HG02885 (cell line): ENCODE measurements around the gene ECHDC3.

Experiments used
- ATAC-seq: cut with Tn5 transposase; IDR thresholded peaks from one replicate; pipeline ENCODE4 v1.9.1; 2021; ENCODE audit warnings: mild to moderate bottlenecking; ENCODE audit not compliant: unreplicated experiment, poor library complexity

The ECHDC3 gene

DNA sequence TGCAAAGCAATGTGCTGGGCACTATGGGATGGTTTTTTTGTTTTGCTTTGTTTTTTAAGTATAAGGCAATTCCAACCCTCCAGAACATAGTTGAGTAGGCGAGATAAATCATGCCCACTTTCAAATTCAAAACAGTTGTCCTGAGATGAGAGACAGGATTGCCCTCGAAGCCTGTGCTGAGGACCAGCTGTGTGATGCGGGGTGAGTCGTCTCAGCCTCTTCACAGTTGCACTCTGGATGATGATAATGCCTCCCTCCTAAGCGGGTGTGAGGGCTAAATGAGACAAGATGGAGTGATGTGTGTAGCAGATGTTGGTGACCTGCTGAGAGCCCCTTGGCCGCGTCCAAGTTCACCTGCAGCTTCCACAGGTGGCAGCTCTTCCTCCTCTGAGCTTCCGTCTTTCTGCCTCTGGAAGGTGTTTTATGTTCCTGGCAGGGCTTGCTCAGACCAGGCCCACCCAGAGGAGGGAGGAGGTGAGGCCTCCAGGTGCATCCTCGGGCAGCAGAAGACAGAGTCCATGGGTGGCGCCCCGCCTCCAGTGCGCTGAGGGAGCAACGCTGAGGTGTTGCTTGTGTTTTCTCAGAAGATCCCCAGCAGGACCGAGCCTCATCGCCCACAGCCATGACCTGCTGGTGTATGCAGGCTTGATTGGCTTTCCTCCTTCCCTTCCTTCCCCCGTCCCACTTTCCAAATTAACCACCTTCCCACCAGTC, 30.6 kb downstream of the ECHDC3 start:
- no peak for ATAC-seq

DNA sequence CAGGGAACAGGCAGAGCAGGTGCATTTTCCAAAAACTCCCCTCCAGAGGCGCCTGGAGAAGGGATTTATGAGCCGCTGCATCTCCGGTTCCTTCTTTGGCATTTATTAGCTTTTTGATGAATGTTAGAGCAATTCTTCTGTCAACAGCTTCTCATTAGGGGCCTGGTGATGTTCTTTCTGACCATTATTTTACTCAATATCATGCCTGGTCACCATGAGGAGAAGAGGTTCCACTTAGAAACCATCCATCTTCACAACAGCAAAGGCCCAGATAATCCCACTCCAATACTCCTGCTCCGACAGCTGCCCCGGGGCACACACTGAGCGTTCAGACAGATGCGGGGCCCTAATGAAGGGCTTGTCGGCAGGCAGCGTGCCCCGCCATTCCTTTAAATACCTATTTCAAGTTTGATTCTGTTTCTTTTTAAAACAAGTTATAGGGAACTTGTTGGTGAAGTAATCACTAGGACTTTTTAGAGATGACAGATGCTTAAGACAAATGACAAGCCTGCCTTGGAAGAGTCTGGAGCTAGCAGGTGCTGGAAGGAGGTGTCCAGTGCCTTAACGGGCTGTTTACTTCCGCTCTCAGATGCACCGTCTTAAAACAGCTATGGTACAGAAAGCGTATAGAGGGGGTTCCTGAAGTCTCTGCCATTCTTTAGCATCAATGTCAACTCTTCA, 31.7 kb downstream of the ECHDC3 start:
- no peak for ATAC-seq

DNA sequence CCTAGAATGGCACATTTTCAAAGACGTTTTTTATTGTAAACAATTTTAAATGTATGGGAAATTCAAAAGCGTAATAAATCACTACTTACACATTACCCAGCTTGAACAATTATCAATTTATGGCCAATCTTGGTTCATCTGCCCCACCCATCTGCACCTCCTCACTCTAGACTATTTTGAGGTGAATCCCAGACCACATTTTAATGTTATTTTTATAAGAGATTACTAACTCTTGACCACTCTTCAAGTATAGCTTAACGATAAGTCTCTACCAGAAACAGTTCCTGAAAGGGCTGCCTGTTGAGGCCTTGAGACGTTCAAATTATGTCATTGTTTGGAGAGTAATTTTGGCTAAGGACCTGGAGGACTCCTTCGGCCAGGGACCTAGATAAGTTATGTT, 33.2 kb downstream of the ECHDC3 start:
- no peak for ATAC-seq

DNA sequence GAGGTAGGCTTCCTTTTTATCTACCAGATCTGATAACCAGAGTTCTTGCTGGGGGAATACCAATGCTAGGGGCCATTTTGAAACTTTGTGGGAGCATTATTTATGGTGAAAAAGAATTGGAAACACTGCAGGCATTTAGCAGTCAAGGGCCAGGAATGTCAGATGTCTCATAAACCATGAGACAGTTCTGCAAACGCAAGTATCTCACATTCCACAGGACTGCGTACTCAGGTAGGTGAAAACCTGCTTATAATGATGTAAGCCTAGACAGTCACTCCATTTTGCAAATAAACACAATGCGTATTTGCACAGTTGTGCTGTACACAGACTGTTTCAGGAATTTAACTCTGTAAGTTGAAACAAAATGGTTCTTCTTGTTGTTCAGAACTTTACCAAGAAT, 33.9 kb downstream of the ECHDC3 start:
- no peak for ATAC-seq

DNA sequence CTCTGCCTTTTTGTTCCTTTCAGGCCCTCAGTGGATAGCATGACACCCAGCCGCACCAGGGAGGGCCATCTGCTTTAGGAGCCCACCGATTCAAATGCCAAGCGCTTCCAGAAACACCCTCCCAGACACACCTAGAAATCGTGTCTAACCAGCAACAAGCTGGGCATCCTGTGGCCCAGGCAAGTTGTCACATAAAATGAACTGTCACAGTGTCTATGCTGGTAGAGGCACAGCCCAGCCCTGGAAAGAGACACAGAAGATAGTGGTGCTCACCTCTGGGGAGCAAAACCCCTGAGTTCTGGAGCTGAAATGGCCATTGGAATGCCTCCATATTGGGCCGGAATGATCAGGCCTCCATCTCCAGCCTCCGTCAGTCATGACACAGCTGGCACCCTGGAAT, 38.9 kb downstream of the ECHDC3 start:
- ATAC-seq, result no peak

DNA sequence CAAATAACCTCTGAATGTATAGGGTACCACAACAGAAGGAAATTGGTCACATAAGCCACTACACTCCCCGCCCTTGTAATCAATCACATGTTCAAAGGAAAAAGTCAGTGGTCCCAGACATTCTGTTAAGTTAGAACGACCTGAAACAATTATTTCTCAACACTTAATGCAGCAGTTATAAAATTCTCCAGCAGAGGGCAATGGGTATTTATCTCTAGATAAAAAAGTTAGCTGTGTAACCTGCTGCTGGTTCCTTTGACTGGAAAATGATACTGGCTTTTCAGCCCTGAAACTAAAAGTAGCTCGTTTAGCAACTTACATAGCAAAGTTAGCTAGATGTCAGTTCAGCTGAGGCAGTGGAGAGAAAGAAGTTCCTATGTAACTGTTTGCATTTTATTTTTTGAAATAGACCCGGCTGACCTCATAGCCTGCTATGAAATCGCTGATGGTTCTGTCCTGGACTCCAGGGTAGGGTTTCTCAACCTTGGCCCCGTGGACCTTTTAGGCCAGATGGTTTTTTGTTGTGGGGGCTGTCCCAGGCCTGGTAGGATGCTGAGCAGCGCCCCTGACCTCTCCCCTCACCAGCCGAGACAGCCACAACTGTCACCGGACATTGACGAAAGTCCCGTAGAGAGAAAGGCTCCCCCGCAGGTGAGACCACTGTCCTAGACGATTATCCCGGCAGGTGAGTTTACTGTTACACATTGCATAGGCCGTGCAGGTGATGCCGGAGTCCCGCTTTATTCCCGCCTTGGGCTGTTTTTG, 40.8 kb downstream of the ECHDC3 start:
- ATAC-seq, result peak; percentile 64

DNA sequence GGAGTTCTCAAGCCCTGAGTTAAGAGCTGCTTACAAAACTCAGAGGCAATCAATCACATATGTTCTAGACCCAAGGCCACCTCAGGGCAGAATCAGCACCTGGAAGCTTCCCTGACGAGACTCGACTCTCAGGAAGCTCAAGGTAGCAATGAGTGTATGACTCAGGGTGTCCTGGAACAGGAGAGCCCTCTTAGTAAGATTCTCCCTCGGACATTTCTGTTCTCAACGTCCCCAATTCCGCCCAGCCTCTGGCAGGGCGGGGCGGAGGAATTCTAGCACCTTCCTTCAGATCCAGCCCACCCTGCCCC, 41.3 kb downstream of the ECHDC3 start:
- ATAC-seq, result no peak

DNA sequence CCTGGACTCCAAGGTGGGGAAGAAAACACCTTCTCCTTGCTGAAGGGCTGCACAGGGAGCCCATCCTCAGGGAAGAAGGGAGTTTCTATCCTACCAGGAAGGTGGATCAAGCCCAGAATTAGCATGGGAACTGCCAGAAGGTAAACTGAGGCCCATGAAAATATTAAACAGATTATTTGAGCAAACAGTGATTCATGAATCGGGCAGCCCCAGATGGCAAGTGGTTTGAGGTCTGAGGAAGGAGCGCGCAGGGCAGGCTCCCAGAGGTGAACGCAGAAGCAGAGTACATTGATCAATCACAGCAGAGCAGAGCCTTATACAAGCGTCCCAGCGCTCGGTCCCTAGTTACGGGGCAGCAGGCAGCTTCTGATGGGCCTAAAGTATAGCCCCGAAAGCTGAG, 45.2 kb downstream of the ECHDC3 start:
- ATAC-seq, result no peak

DNA sequence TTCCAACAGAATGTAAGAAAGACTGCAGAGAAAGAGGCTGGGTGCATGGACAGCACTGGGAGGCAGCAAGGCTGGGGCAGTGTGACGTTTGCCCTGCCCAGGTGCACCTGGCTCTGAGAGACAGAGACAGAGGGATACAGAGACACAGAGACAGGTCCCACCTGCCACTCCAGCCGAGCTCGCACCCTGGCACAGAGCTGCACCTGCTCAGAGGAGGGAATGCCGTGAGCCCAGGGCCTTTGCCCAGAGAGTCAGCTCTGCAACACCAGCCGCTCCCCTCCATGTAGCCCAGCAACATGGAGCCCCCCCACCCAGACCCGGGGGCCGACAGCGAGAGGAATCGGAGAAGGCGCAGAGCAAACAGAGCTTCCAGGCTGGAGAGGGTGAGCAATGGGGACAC, 45.7 kb downstream of the ECHDC3 start:
- no peak for ATAC-seq

DNA sequence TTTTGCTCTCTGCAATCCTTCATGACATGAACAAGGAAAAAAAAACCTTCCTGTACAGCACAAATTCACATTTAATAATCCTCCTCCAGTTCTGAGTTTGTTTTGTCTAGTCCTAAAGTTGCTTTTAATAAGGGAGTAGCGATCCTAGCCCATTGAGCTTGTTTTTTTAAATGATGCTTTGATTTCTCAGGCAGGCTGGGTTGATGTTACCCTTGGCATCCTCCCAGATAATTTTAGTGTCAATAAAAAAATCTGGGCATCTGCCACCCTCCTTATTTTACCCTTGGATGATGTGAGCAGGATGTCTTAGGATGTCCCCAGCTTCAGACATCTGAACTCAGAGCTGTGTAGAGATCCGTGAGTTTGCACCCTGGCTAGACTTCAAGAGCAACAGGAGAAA, 47.1 kb downstream of the ECHDC3 start:
- ATAC-seq, result no peak

DNA sequence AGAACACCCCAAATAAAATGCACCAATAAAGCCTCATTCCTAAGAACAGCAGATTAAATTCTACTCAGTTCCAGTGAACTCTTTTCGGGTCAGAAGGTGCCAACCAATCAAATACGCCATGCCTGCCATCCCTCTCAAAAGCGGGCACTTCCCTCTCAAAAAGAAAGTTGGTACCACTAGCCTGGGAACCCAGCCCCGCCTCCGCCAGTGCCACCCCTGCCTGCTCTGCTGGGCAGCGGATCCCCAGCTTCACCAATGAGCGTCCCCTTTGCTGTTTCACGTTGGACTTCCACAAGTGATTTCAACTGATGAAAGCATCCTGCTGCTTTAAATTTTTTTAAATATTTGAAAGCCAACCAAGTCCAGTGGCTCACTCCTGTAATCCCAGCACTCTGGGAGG, 47.8 kb downstream of the ECHDC3 start:
- ATAC-seq, result no peak

DNA sequence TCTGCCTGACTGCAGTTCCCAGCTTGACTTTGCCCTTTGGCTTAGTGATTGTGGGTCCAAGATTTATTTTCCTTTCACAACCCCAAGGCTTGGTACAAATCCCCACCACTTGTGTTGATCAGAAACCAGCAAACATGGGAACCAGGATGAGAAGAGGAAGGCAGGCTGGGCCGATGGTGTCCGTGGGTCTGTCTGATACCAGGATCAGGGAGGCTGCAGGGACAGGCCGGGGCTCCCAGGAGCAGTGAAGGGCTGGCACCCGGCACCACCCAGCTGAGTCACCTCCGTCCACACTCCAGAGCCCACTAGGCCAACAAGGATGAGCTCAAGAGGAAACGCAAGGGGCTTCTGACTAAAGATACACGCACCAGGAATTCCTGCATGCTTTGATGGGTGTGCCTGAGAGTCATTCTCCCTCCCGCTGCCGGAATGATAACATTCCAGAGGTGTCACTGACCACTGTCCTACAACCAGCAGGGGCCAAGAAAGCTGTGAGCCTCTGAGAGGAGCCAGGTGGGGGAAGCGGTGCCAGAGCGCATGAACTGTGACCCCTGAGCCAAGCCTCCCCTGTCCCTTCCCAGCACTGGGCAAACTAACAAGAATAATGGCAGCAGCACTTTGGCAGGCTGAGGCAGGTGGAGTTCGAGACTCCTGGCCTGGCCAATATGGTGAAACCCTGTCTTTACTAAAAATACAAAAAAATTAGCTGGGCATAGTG, 51.7 kb downstream of the ECHDC3 start:
- ATAC-seq, result no peak

DNA sequence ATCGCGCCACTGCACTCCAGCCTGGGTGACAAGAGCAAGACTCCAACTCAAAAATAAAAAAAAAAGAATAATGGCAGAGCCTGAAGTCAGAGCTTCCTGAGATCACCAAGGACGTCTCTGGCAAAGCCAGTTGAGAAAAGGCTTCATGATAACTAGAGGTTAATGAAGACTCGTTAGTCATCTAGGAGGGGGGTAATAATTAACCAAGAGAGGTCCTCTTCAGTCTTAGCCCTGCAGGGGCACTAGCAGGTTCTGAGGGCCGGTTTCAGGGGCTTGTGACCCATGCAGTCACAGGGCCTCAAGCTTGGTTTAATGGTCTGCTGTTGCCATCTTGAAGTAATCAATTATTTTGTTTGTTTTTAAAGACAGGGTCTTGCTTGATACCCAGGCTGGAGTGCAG, 52.4 kb downstream of the ECHDC3 start:
- no peak for ATAC-seq

DNA sequence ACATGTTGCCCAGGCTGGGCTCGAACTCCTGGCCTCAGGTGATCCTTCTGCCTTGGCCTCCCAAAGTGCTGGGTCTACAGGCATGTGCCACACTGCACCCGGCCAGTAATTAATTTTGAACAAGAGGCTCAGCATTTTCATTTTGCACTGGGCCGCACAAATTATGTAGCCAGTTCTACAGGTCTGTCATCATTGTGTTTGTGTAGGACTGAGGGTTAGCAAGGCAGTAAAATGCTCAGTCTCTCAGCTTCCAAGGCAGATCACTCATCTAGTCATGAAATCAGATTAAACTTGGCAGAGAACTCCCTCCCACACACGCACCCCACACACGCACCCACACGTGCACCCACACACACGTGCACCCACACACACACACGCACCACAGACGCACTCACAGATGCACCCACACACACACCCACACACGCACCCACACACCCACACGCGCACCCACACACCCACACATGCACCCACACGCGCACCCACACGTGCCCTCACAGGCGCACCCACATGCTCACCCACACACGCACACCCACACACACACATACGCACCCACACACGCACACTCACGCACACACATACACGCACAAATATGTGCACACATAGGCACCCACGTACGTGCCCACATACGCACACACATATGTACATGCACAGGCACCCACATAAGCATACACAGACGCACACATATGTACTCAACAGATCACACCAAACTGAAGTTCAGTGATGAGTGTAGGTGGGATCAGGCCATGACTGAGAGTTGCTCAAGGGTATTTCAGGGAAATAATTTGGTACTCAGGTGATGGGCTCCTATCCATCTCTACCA, 53.1 kb downstream of the ECHDC3 start:
- ATAC-seq, result no peak

DNA sequence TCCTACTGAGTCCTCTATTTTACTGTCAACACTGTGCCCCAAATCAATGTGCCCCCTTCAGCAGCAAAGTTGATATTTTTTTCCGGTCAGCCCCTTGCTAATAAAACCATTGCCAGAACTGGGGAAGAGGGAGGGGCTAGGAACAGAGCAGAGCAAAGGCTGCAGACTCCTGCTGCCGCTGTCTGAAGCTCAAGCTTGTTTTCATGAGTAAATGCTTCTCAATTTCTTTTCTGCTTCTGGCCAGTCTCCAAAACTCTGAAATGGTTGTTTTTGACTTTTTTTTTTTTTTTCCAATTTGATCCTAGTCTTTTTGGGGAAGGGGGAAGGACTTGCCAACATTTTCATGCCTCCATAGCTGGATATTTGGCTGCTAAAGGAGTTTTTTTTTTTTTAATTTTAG, 54.3 kb downstream of the ECHDC3 start:
- no peak for ATAC-seq

DNA sequence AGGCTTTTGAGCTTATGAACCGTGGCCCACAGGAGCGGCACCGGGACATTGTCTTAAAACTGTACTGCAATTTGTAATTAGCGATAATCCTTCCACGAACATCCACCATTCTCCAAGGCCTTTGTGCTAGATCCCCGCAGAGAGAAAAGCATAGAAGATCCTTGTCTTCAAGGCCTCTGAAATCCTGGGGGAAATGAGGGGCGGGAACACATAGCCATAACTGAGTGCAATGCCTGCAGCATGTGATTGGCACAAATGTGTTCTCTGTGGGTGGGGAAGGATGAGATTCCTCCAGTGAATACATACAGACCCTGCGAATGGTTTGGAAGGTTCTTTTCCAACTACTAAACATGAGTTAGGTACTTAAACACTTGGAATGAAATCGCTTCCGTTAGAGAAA, 55.1 kb downstream of the ECHDC3 start:
- ATAC-seq, result no peak

DNA sequence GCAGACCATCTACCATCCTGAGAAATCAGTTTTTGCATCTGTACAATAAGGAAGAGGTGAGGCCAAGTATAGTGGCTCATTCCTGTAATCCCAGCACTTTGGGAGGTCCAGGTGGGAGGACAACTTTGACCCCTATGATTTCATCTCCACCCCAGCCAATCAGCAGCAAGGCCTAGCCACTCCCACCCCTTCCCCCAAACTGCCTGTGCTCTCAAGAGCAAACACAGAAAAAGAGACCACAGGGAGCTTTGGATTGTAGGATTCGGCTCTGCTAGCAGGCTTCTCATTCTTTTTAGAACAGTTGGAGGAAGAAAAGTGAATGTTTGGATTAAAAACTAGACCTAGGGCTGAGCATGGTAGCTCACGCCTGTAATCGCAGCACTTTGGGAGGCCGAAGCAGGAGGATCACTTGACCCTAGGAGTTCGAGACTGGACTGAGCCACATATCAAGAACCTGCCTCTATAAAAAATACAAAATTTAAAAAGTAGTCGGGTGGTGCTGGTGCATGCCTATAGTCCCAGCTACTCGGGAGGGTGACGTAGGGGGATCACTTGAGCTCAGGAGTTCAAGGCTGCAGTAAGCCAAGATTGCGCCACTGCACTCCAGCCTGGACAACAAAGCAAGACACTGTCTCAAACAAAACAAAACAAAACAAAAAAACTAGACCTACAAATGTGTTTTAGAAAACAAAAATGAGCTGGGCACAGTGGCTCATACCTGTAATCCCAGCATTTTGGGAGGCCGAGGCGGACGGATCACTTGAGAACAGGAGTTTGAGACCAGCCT, 55.9 kb downstream of the ECHDC3 start:
- ATAC-seq, result no peak

DNA sequence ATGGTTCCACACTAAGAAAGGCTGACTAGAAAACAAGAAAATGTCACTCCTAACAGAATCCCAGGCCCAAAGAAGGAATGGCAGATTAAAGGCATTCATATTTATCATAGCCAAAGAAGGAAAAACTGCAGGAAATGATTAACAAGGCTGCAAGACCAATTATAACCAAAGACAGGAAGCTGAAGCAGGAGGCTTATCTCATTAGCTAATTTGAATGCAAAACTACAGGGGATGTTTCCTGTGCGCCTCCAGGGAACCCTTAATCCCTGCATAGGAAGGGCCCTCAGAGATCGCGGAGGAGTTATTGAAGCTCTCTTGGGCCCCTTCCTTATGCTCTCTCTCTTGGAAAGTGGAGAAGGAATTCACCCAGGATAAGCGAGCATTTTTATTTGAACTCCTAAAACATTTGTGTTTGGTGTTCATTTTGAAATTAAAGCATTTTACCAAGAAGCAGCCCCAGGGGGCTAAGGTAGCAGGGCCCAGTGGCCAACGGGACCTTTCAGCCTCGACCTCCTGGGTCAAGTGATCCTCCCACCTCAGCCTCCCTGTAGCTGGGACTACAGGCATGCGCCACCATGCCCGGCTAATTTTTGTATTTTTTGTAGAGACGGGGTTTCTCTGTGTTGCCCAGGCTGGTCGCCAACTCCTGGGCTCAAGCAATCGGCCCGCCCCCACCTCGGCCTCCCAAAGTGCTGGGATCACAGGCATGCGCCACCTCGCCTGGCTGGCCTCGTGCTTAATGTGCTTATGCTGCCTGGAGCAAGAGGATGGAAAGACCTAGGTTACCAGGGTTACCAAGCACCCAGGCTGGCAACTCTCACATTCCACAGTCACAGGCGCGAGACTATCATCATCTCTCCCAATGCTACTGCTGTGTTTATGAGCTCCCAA, 56.9 kb downstream of the ECHDC3 start:
- no peak for ATAC-seq

DNA sequence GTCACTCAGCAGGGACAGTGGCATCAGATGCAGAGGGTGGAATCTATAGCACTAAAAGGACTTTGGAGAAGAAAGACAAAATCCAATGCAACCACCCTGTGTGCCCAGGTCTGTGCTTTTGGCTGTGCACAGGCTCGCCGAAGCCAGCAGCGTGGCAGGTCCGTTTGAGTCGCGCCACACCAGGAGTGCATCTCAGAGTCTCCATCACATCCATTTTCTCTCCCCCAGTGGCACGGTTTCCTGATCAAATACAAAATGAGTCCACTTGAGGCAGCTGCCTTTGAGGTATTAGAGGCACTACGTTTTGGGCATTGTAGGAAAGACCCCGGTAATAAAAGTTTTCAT, 57.5 kb downstream of the ECHDC3 start:
- no peak for ATAC-seq
